CMK (cell line): ENCODE data around the gene PDIA2.
"Not testable (repeated sequence)": the region's sequence is repeated elsewhere in the genome, so short reads cannot be mapped to it uniquely, and the experiment has no call there.

ENCODE experiments used
- DNase-seq: peaks from one replicate; pipeline ENCODE4 v3.0.0-alpha.2; 2010; ENCODE audit warnings: low read depth

The PDIA2 gene

GRCh38 chr16:264440-264951 lies 18.5 kb upstream of the PDIA2 start:
- no peak for DNase-seq

- no peak for DNase-seq
Measured at GRCh38 chr16:265002-265529, 17.9 kb upstream of the PDIA2 start.

DNA sequence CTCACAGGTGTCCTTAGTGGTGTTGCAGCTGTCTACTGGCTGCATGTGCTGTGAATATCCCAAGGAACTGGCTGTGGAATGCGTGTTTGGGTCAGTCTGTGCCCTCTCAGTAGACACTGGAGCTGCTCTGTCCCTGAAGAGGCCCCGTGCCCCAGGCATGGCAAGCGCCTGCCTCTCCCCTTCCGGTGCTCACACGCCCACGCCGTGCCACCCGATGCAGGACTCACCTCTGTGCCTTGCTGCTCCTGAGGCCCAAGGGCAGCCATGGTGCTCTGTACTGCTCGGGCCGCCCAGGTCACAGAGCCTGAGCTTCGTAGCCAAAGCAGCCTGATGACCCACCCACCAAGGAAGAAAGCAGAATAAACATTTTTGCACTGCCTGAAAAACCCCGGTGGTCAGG lies 17.3 kb upstream of the PDIA2 start:
- DNase-seq = no peak

DNA sequence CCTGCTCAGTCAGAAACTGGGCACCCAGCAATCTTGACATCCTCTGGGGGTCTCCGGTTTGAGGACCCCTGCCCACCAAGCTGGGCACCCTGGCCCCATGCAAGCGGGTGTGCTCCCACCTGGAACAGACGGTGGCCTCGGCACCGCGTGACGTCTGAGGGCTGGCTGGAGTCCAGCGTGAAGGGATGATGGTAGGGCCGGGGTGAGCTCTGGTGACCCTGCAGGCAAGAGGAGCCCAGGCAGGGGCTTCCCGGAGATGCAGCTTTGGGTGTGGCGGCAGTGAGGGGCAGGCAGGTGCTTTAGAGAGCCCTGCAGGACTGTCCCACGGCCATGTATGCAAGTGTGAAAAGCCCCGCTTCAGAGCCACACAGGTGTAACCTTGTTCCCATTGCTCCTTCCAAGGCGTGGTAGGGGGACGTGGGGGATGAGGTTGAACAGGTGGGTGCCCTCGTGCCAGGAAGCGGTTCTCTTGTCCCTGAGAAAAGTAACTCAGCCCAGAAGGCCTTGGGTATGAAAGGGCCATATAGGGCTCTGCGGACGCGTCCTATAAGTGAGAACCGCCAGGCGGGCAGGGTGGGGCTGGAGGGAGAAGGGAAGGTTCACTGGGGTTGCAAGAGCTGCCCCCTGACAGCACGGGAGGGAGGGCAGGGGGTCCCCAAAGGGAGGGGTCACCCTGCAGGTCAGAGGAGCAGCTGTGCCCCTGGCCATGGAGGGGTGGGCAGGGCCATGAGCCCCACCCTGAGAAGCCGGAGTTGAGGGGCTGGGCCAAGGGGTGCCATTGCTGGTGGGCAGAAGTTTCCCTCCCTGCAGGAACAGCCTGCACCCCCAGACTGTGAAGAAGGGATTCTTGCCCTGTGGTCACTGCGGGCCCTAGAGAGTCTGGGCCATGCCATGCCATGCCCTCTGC lies 16.5 kb upstream of the PDIA2 start:
- DNase-seq = no peak

DNA sequence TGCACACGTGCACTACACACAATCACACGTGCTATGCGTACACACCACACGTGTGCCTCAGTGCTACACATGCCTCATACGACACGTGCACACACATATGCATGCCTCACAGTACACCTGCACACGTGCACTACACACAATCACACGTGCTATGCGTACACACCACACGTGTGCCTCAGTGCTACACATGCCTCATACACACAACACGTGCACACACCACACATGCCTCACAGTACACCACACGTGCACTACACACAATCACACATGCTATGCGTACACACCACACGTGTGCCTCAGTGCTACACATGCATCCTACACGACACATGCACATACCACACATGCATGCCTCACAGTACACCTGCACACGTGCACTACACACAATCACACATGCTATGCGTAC lies 15.4 kb upstream of the PDIA2 start:
- not testable (repeated sequence) for DNase-seq

DNA sequence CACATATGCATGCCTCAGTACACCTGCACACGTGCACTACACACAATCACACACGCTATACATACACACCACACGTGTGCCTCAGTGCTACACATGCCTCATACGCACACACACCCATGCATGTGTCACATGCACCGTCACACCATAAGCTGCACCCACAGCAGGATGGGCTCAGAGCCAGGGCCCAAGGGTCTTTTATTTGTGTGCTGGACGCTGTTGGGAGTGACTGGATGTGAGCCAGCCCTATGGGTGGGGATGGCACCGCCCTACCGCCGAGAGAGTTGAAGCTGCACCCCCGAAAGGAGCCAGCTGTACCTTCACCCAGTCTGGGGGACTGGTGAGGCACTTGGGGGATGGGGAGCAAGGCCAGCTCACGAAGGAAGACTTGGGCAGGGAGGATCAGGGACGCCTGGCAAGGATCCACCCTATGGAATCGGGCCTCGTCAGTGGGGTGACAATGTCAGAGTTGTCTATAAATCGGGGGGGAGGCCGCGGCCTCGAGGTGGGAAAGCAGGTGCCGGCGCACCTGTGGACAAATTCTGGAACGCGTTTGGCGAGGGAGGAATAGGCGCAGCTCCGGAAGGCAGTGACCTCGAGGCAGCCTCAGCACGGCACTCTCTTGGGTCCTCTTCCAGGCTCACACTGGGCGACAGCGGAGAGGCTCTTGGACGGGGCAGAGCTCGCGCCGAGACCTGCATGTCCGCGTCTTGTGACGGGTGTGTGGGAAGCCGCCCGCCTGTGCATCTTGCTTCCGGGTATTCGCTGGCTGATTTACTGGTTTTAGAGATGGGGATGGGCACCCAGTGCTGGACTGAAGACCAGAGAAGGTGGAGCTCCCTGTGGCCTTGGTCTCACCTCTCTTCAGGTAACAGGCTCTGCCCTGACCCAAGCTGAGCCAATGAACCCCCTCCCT lies 14.6 kb upstream of the PDIA2 start:
- DNase-seq = no peak

GRCh38 chr16:269061-269796 lies 13.7 kb upstream of the PDIA2 start:
- DNase-seq = no peak

GRCh38 chr16:270381-271255 lies 12.3 kb upstream of the PDIA2 start:
- no peak for DNase-seq

- no peak for DNase-seq
Measured at GRCh38 chr16:272633-273546, 10.1 kb upstream of the PDIA2 start.

- DNase-seq = no peak
Measured at GRCh38 chr16:273547-274421, 9.2 kb upstream of the PDIA2 start.

GRCh38 chr16:275041-275641 lies 7.8 kb upstream of the PDIA2 start:
- no peak for DNase-seq

GRCh38 chr16:275786-276232 lies 7.2 kb upstream of the PDIA2 start, which contains the start of gene RGS11:
TSS of gene RGS11 (minus strand) at chr16:275944. CDS start at chr16:275911, 33 bp downstream.
- no peak for DNase-seq

- DNase-seq = no peak
Measured at GRCh38 chr16:276426-277077, 6.4 kb upstream of the PDIA2 start.

GRCh38 chr16:278863-279366 lies 4.0 kb upstream of the PDIA2 start:
- peak; percentile 14 for DNase-seq

DNA sequence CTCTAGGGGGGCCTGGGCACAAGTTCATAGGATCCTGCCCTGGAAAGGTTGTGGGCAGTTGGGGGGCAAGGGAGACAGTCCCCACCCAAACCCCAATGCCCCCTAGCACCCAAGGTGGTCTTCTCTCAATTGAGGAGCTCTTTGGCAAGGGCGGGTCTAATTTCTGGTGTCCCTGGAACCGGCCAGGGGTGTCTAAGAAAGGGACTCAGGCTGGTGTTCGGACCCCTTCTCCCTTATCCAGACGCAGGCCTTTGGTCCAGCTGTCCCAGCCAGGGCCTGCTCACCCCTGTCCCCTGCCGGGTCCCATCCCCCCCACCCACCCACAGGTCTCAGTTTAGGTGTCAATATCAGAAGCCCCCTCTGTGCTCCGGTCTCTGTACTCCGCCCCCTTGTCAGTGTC lies 3.4 kb upstream of the PDIA2 start:
- DNase-seq = no peak

- no peak for DNase-seq
Measured at GRCh38 chr16:280005-280460, 2.9 kb upstream of the PDIA2 start.

DNA sequence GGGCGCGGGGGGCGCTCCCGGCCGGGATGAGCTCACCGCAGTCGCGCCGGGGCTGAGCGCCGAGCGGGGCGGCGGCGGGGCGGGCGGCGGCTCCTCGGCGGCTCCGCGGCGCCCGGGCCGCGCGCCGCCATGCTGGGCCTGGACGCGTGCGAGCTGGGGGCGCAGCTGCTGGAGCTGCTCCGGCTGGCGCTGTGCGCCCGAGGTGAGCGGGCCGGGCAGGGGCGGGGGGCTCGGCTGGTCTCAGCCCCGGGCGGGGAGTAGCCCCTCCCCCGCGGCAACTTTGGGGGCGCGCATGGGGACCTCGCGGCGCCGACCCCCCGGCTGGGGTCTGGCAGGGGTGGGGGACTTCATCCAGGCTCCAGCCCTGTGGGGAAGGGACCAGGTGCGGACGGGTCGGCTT lies 2.4 kb upstream of the PDIA2 start, which contains the start of gene ARHGDIG:
Gene ARHGDIG (plus strand): TSS at position 40 of the 400 bp plus-strand sequence. CDS start 90 bp downstream, at position 130.
- DNase-seq = no peak
